CD4-positive, alpha-beta T cell treated with Interleukin-2 at 100 ng/mL for 4 hours (primary cell): ENCODE results near the gene MRPL18.
A peak's percentile ranks its signal among the peaks of the same experiment; 100 is the strongest.
"Not testable (repeated sequence)": the region's sequence is repeated elsewhere in the genome, so short reads cannot be mapped to it uniquely, and the experiment has no call there.

ENCODE experiments used
- DNase-seq: peaks from one replicate; pipeline ENCODE4 v3.0.0-alpha.2; 2020; ENCODE audit warnings: low spot score

The MRPL18 gene

DNA sequence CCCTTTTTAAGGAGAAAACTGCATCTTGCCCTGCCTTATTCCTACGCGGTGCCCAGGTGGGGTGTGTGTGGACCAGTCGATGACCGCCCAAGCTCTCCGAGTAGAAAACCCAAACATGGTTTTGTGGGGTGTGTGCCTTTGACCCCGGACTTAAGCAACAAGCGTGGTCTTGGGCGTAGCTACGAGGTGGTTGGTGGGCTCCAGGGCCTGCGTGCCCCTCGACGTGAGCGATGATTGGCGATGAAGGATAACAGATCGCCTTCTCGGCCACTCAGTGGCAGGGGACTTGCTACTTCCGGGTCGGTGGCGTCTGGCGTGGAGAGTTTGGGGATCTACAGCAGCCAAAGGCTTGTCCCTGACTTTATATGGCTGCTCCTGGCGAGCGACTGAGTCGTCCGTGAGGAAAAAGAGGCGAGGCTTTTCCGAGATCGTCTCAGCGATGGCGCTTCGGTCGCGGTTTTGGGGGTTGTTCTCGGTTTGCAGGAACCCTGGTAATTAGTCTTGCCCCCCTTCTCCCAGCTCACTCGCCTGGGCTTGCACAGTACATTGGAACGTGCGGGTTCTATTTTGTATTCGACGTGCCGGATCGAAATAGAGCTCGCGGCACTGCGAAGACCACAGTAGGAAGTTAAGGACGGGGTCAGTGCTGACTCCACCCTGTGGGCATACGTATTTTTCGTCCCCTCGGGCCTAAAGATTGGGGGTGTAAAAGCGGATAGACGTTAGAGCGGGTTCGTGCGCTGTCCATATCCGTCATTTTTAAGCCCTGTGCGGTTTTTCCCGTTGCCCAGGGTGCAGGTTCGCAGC, at the start of gene MRPL18:
Gene MRPL18, plus strand, starts transcription at position 319 of the 807 bp plus-strand sequence. Its CDS starts 121 bp downstream, at position 440.
- peak; percentile 90 for DNase-seq

DNA sequence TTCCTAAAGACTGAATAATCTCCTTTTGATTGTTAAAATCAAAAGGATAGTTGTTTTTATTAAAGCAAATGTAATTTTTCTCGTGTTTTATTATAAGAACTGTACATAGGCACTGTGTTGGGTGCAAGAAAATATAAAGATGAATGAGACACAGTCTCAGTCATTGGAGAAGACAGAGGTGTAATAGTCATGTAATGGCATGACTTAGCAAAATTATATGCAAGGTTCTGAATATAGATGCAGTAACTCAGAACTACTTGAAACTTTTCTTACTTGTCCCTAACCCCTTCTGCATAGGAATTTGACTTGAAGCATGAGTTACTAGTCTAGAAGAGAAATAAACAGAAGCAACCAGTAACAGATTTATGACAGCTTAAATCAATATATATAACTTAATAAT, 48.1 kb upstream of the MRPL18 start:
- no peak for DNase-seq

DNA sequence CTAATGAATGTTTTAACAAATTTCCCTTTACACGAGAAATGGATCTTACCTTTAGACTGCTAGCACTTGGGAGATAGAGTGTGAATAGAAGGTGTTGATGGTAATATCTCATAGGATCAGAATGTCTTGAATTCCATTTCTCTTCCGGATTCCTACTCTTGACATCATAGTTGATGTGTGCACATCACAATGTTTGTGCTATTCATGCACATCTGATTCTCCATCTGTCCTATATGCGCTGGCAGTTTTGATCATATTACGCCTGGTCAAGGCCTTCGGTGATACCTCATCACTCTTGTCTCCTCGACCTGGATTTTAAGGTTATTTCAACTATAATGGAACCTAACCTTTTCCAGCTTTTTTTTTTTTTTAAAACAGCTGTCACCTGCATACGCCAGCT, 45.2 kb upstream of the MRPL18 start:
- no peak for DNase-seq

DNA sequence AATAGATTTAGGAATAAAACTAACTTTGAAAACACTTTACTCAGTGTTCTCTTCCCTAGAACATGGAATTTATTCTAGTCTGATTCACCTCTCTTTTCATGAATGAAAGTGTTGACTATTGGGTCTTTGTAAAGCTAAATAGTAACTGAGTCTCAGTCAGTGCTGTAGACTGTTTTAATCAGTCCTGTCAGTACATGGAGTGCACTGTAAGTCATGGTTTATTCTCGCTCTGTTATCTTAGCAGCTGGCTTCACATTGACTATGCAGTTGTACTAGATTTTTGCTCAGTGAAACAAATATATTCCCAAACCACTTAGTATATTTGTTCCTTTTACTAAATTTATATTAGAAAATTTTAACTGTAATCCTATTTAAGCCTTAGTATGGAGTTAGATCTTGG, 43.5 kb upstream of the MRPL18 start:
- DNase-seq: no peak

DNA sequence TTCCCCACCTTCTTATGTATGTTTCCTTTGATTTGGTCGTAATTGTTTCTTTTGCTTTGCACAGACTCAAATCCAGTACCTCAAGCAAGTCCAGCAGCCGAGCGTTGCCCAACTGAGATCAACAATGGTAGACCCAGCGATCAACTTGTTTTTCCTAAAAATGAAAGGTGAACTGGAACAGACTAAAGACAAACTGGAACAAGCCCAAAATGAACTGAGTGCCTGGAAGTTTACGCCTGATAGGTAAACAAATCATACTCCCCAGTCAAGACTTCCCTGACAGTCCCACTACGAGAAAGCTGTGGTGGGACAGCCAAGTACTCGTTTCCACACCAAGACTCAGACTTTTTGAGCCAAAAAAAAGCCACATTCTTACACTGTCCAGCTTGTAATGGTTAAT, 42.1 kb upstream of the MRPL18 start:
- DNase-seq: not testable (repeated sequence)

DNA sequence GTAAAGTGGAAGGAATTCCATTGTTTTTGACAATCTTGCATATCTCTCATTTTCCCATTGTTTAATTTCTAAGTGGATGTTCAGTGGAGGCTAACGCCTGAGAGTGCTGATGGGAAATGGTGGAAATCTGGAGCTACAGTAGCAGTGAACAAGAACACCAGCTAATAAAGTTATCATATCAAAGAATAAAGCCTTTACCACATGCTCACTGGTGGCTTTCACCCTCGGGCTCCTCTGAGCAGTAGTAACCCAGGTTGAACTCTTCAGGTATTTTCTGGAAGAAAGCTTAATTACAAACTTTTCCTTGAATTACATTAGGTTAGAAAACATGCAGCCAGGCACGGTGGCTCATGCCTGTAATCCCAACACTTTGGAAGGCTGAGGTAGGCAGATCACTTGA, 38.8 kb upstream of the MRPL18 start:
- DNase-seq: no peak

DNA sequence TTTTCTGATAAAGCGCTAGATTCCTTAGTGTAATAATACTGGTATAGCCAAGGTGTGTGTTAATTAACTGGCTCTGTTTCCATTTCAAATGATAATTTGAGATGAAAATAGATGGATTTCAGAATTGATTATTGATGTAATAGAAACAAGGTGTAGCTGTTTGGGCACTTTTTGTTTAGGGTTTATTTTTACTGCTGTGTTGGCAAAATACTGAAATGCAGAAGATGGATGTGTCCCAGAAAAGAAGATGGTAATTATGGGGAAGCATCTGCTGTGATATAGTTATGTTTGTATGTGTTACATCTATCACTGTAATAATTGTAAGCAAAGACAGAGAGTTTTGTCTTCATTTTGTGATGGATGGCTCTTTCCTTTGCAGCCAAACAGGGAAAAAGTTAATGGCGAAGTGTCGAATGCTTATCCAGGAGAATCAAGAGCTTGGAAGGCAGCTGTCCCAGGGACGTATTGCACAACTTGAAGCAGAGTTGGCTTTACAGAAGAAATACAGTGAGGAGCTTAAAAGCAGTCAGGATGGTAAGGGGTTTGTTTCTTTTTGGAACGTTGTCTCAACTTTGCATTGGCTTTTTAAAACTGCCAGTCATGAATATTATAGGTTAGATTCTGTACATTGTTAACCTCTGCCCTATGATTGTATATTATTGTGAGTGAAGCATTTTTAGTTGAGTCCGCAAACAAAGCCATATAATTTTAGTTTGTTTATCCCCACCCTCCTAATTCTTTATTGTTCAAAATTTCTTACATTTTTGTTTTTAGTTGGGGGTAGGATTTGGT, 37.0 kb upstream of the MRPL18 start:
- DNase-seq: no peak

DNA sequence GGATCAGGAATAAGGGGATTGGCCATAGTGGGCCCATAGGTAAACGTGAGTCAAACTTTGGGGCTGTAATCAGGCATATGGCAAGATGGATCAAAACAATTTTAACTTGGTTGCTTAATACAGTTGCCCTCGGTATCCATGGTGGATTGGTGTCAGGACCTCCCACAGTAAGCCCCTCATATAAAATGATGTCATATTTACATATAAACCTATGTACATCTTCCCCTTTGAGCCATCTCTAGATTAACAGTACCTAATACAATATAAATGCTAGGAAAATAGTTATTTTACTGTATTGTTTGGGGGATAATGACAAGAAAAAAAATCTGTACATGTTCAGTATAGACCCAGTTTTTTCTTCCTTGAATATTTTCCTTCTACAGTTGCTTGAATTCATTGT, 35.9 kb upstream of the MRPL18 start:
- DNase-seq: no peak

DNA sequence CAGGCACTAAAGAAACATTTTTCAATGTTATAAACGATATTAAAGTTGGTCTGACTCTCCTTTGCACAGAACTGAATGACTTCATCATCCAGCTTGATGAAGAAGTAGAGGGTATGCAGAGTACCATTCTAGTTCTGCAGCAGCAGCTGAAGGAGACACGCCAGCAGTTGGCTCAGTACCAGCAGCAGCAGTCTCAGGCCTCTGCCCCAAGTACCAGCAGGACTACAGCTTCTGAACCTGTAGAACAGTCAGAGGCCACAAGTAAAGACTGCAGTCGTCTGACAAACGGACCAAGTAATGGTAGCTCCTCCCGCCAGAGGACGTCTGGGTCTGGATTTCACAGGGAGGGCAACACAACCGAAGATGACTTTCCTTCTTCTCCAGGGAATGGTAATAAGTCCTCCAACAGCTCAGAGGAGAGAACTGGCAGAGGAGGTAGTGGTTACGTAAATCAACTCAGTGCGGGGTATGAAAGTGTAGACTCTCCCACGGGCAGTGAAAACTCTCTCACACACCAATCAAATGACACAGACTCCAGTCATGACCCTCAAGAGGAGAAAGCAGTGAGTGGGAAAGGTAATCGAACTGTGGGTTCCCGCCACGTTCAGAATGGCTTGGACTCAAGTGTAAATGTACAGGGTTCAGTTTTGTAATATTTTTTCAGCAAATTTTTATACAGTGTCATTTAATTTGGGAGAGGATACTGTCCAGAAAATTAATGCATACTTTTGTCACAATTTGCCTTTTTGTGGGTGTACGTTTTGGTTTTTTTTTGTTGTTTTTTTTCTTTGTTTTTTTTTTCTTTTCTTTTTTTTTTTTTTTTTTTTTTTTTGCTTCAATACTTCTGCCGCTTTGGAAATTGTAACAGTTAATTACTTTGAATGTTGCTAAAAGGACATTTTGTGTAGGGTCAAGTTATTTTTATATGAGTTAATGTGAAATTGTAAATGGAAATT, 35.0 kb upstream of the MRPL18 start:
- no peak for DNase-seq

DNA sequence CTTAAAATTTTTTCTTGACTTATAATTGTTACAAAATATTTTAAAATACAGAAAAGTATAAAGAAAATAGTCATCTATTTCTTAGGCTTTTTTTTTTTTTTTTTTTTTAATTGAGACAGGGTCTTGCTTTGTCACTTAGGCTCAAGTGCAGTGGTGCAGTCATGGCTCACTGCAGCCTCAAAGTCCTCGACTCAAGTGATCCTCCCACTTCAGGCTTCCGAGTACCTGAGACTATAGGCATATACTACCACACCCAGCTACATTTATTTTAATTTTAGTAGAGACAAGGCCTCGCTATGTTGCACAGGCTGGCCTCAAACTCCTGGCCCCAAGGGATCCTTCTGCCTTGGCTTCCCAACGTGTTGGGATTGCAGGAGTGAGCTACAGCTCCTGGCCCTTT, 33.8 kb upstream of the MRPL18 start:
- no peak for DNase-seq

DNA sequence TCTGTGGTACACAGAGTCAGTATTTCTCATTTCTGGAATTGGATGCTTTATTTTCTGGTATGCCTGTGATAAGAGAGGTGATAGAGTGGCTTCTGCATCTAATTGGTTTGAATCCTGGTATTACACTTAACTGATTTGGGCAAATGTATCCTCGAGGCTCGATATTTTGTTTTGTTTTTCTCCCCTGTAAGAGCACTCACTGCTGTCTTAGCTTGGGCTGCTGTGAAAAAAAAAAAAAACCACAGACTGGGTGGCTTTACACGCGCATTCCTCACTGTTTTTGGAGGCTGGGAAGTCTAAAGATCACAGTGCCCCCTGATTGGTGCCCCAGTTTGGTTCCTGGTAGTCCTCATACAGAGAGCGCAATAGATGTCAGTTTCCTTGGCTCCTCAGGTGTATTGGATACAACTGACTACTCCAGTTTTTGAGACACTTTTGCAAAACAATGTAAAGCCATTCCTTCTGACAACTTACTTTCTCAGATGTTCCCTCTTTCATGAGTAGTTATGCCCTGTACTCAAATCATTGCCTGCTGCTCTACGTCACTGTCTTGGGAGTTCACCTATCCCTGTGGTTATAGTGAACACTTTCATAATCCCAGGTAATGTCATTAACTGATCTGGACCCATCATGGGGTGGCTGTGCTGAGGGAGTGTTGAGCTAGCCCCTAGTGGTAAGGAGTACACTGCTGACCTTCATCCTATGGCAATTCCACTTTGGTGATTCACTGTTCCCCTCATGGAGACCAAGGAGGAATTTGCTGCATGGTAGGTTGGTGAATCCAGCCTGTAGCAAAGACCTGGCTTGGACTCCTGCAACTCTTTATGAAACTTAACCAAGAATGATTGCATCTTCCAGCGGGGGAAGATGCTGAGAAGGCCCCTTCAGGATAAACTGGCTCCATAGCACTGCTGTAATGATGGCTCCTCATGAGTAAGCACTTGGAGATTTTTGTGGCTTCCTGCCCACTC, 32.0 kb upstream of the MRPL18 start:
- DNase-seq: no peak

DNA sequence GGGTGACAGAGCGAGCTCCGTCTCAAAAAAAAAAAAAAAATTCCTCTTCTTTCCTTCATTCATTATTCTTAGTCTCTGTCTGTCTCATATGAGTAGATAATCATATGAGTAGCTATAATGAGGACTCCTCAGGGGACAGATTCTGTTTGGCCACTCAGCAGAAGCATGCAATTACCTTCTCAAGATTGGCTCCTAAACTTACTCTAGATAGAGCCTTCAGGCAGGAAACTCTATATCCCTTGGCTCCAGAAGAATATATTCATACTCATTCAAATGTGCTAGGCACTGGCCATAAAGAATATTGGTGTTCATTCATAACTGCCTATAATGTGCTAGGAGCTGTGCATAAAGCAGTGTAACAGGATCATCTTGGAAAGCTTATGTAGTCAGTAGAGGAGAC, 30.6 kb upstream of the MRPL18 start:
- DNase-seq: no peak

DNA sequence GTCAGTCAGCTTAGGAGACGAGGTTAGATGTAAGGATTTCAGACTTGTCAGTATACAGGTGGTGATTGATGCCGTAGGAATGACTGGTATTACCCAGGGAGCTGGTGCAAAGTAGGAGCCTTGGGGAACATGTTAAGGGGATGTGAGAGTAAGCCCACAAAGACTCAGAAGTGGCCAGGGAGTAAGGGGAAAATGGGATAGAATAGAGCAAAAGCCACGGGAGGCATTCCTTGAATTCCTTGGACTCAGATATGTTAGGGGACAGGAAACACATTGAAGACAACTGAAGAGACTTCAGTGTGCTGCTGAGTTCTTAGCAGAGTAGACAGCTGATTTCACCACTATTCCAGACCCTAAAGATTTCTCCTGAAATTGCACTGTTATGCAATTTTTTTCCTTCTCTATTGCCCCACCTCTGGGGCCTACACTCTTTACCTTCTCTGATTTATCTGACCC, 29.6 kb upstream of the MRPL18 start:
- no peak for DNase-seq

DNA sequence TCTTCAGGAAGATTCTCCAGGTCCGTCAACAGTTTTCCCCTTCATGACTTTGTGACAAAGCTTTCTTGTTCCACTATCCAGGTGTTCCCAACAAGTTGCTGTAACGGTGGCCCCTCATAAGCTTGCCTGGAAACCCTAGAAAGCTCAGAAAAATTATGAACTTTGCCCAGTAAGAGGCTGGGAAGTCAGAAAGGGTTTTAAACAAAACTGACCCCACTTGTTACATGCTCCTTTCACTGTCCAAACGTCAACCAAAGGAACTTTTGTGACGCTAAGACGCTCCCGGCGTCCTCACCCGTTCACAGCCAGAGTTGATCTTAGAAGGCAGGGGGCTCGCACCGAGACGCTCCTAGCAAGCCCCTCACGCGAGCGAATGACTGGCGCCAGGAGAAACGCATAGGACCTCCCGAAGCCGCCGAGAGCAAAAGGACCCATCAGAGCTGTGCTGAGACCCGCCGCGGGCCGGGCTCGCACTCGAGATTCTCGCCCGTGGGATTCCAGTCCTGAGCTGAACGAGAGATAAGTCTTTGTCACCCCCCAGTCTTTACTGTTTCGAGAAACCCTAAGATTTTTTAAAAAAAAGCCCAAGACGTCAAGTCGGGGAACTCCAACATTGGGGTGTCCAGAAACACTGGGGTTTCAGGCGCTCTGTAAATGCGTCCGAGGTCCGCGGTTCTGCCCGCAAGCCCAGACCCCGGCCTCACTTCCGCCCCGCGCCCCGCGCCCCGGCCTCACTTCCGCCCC, 29.0 kb upstream of the MRPL18 start:
- no peak for DNase-seq

DNA sequence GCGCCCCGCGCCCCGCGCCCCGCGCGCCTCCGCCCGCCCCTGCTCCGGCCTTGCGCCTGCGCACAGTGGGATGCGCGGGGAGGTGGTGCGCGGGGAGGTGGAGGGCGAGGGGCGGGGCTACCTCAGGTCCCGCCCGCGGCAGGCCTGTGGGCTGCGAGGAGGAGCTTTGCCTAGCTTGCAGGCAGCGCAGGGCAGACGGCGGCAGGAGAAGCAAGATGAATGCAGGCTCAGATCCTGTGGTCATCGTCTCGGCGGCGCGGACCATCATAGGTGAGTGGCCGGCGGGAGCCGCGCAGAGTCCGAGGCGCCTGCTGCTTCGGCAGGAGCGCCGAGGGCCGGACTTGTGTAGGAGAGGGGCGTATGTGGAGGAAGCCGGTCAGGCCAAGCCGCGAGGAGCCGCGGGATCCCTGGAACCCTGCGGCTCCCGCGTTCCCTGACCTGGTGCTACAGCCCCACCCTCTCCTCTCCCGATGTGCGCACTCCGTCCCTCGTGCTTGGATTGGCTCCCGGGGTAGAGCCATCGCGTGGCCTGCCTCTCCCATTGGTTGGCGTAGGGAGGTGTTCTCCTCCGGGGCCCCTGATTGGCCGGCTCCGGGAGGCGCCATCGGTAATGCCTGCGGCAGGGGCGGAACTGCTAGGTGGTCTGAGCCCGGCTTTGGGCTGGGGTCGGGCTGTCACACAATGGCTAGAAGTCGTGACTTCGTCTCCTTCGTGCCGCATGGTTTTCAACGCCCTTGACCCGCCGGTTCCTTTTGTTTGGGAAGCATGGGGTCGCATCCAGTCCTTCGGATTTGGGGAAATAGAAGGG, 28.2 kb upstream of the MRPL18 start, which contains the start of gene ACAT2:
Gene ACAT2, plus strand, starts transcription at position 173 of the 808 bp plus-strand sequence. Its CDS starts 43 bp downstream, at position 216.
- peak; percentile 94 for DNase-seq

DNA sequence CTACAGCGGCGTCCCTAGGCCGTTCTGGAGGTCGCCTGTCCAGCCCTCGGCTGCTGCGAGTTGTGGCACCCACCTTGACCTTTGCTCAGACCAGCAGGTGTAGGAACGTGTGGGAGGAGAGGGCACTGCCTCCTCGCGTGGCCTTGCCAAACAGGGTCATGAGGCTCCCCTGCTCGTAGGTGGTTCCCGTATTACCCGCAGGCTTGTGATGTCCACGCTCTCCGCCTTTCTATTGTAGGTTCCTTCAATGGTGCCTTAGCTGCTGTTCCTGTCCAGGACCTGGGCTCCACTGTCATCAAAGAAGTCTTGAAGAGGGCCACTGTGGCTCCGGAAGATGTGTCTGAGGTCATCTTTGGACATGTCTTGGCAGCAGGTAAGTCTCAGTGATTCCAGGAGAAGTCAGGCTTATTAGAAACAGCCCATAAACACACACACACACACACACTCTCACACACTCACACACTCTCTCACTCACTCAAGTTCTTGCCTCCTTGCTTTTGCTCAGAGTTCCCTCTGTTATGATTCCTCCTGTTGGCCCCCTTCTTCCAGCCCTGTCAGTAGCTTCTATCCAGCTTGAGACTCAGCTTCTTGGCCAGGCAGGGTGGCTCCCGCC, 27.5 kb upstream of the MRPL18 start:
- peak; percentile 27 for DNase-seq

DNA sequence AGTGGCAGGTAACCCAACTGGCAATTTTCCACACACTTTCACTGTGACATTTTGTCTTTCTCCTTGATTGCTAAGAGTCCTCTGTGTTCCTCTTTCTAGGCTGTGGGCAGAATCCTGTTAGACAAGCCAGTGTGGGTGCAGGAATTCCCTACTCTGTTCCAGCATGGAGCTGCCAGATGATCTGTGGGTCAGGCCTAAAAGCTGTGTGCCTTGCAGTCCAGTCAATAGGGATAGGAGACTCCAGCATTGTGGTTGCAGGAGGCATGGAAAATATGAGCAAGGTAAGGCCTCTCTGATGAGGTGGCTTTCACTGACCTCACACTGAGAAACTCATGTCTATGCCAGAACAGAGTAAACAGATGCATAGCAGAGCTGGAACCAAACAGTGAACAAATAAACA, 23.4 kb upstream of the MRPL18 start:
- no peak for DNase-seq

DNA sequence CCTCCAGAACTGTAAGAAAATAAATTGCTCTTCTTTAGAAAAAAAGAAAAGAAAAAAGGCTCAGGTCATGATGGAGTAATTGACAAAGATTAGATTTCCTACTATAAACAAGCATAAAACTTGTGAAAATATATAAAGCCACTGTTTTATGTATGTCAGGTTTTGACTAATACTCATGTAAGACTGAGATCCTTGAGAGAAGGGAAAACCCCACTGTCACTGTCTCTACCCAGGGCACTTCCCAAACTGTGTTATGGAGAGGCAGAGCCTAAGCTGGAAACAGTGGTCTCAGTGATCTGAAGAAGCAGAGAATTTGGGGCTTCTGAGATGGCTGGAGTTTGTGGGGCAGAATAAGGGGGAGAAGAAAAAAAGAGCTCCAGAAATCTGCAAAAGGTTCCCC, 20.8 kb upstream of the MRPL18 start:
- DNase-seq: no peak

DNA sequence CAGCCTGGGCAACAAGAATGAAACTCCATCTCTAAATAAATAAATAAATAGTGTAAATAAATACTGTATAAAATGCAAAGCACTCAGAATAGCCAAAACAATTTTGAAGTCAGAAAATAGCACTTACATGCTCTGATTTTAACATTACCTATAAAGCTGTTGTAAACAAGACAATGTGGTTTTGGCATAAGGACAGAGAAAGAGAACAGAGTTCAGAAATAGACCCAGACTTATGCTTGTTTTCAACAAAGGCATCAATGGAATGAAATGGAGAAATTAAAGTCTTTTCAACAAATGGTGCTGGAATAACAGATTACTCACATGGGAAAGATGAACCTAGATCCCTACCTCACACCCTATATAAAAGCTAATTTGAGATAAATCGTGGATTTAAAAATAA, 18.1 kb upstream of the MRPL18 start:
- DNase-seq: no peak
